HAP-1 (cell line): Measurements from ENCODE around the gene CENPF.
A peak's percentile ranks its signal among the peaks of the same experiment; 100 is the strongest.

Experiments used
- DNase-seq, 2 experiments: peaks; one replicate each; pipeline ENCODE4 v3.0.0-alpha.2; 2016 to 2020; ENCODE audit warnings: low spot score in 2 of 2
- H3K27me3 ChIP-seq: fragments of 250-450 bp; sonication (Bioruptor Pico); 2 replicates; pipeline ENCODE4 v1.5.1; 2020; ENCODE audit warnings: low read depth, mild to moderate bottlenecking, moderate library complexity
- H3K36me3 ChIP-seq: fragments of 250-450 bp; sonication (Bioruptor Pico); replicated peaks from 2 replicates; pipeline ENCODE4 v1.5.1; 2020; ENCODE audit warnings: mild to moderate bottlenecking
- H3K4me1 ChIP-seq: fragments of 250-450 bp; sonication (Bioruptor Pico); 2 replicates; pipeline ENCODE4 v1.5.1; 2020; ENCODE audit warnings: mild to moderate bottlenecking
- H3K4me3 ChIP-seq: fragments of 250-450 bp; sonication (Bioruptor Pico); 2 replicates; pipeline ENCODE4 v1.5.1; 2020; ENCODE audit warnings: mild to moderate bottlenecking, moderate library complexity
- H3K9me3 ChIP-seq: fragments of 250-450 bp; sonication (Bioruptor Pico); 2 replicates; pipeline ENCODE4 v1.5.1; 2020; ENCODE audit warnings: mild to moderate bottlenecking, moderate library complexity
- in situ Hi-C: fragments of 300-500 bp; cut with MboI; formaldehyde crosslinking; loops from 3 replicates; pipeline ENCODE4 v1.14.3; 2020; ENCODE audit warnings: low sequenced_read_pairs, inconsistent platforms, mixed read lengths

CENPF gene

DNA sequence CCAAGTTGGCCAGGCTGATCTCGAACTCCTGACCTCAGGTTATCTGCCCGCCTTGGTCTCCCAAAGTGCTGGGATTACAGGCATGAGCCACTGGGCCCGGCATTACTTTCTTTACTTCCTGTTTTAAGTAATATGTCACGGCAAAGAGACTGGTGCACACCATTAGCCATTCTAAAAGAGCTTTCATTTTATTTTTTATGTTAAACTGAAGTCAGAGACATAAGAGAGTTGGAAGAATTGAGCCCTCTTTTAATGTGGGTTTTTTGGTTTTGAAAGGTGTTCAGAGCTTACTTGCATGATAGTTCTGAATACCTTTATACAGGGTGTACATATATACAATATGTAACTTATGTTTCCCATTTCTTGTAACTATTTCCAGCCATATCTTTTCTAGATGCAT is 14.3 kb downstream of the CENPF start:
- Histone ChIP-seq H3K36me3 (peaks cover 83% of the 10 kb centered on the region), H3K27me3 (no peaks in the 10 kb centered on the region), H3K4me3 (no peak overlapping the region), H3K9me3 (no peaks in the 10 kb centered on the region), H3K4me1 (no peaks in the 10 kb centered on the region)
- in situ Hi-C loops, result no loop called here
- no peak for DNase-seq

DNA sequence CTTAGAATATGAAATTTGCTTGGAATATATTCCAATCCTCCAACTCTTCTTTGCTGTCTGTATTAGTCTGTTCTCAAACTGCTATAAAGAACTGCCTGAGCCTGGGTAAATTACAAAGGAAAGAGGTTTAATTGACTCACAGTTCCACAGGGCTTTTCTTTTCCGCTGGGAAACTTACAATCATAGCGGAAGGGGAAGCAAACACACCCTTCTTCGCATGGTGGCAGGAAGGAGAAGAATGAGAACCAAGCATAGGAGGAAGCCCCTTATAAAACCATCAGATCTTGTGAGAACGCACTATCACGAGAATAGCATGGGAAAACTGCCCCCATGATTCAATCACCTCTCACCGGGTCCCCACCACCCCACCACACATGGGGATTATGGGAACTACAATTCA is 14.8 kb downstream of the CENPF start:
- Histone ChIP-seq H3K4me1 (no peaks in the 10 kb centered on the region), H3K9me3 (no peaks in the 10 kb centered on the region), H3K36me3 (peaks cover 86% of the 10 kb centered on the region), H3K4me3 (no peak overlapping the region), H3K27me3 (no peaks in the 10 kb centered on the region)
- in situ Hi-C loops, result no loop called here
- no peak for DNase-seq

DNA sequence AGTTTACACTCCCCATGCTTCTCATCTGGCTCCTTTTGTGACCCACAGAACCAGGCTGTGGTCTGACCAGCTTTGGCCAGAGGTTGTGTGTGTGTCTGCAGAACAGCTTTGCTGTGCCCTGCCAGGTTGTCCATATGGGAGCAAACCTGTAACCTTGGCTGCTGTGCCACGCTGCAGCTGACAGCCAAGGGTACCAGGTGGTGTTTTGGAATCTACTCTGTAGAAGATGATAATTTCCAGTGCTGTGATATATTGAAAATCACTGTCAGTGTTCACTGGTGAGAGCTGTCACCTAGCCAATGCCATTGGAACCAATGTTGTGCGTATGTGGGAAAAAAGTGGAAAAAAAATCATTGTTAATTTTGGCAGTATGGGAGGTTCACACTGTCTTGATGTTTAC is 18.2 kb downstream of the CENPF start:
- Histone ChIP-seq H3K4me1 (no peaks in the 10 kb centered on the region), H3K9me3 (no peaks in the 10 kb centered on the region), H3K4me3 (no peak overlapping the region), H3K27me3 (no peaks in the 10 kb centered on the region), H3K36me3 (peaks cover 90% of the 10 kb centered on the region)
- DNase-seq, result no peak
- in situ Hi-C loops, result no loop called here

DNA sequence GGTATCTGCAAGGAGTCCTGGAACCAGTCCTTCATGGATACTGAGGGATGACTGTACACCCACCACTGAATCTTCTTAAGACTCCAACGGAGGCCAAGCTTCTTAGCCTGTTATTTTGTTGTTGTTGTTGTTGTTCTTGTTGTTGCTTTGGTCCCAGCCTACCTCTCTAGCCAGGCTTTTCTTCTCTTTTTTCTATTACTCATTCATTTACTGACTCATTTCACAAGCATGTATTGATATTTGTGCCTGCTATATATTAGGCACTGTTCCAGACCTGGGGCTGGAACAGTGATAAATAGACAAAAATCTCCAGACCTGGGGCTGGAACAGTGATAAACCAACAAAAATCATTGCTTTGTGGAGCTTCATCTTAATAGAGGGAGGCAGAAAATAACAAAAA is 20.4 kb downstream of the CENPF start:
- no peaks in the 10 kb centered on the region for H3K9me3 ChIP-seq
- no peaks in the 10 kb centered on the region for H3K27me3 ChIP-seq
- DNase-seq, result no peak
- no peaks in the 10 kb centered on the region for H3K4me1 ChIP-seq
- H3K36me3 ChIP-seq, result peaks cover 80% of the 10 kb centered on the region
- H3K4me3 ChIP-seq, result no peak overlapping the region
- in situ Hi-C loops, result no loop called here

DNA sequence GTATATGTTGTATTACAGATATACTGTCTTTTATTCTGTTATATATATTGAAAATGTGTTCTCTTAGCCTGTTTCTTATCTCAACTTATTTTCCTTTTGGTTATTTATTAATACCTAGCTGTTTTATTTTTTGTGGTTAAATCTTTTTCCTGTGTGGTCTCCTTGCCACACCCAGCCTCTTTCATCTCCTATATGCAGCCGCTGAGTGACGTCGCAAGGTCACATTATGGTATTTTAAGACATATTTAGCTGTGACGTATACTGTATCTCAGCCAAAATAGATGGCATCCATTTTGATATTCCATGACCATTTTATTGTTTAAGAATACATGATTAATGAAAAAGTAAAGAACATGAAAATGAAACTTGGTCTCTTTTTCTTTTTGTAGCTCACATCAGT is 29.1 kb downstream of the CENPF start:
- in situ Hi-C loops, result no loop called here
- no peak for DNase-seq
- Histone ChIP-seq H3K36me3 (peaks cover 85% of the 10 kb centered on the region), H3K9me3 (no peaks in the 10 kb centered on the region), H3K27me3 (no peaks in the 10 kb centered on the region), H3K4me1 (no peaks in the 10 kb centered on the region), H3K4me3 (no peak overlapping the region)

DNA sequence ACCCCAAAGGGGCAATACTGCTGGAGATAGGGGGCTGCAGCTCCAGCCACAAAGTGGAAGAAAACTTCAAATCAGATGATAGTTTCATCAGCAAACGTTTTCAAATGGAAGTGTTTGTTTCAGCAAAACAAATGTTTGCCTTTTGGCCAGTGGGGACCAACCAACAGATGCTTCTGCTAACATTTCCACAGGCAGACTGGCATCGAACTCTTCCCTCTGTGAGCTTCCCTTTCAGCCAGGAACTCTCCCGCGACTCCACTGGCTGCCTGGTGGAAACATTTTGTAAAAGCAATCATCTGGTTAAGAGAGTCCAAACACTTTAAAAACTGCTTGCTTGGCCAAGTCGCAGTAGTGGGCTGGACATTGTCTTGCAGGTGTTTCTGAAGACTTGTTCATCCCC is 30.7 kb downstream of the CENPF start:
- no peak overlapping the region for H3K4me3 ChIP-seq
- no peaks in the 10 kb centered on the region for H3K27me3 ChIP-seq
- in situ Hi-C loops, result no loop called here
- no peak for DNase-seq
- no peaks in the 10 kb centered on the region for H3K4me1 ChIP-seq
- H3K36me3 ChIP-seq, result peaks cover 96% of the 10 kb centered on the region
- no peaks in the 10 kb centered on the region for H3K9me3 ChIP-seq

DNA sequence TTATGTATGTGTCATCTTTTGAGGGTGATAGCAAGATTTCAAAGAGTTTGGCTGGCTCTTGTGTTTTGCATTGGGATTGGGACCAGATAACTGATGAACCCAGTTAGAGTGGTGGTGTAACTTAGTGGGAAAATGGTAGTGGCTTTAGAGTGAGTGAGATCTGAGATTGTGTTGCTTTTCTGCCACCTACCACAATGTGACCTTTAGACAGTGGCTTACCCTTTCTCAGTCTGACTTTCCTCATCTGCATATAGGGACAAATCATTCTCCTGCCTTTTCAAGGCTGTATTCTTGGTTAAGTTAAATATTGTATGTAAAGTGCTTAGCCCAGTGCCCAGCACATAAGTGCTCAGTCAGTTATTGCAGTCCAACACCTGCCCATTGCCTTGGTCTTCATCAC is 31.3 kb downstream of the CENPF start:
- H3K36me3 ChIP-seq, result peaks cover 96% of the 10 kb centered on the region
- in situ Hi-C loops, result no loop called here
- no peak overlapping the region for H3K4me3 ChIP-seq
- H3K4me1 ChIP-seq, result no peaks in the 10 kb centered on the region
- H3K27me3 ChIP-seq, result no peaks in the 10 kb centered on the region
- no peaks in the 10 kb centered on the region for H3K9me3 ChIP-seq
- no peak for DNase-seq

DNA sequence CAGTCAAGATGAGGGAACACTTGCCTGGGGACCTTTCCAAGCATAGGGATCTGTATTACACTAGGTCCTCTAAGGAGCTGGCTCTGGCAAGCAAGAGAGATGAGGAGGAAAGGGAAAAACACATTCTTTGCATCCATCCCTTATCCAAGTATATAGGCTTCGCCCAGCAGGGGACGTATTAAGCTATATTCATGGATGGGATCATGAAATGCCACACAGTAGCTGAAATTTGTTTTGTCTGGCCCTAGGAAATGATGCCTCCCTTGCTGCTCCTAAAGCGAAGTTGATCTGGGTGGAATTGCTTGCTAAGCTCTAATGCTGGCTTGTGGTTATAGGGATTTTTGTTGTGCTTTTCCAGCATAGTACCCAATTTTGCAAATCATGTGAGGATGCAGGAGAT is 32.1 kb downstream of the CENPF start:
- in situ Hi-C loops, result no loop called here
- Histone ChIP-seq H3K4me3 (no peak overlapping the region), H3K4me1 (no peaks in the 10 kb centered on the region), H3K36me3 (peaks cover 96% of the 10 kb centered on the region), H3K27me3 (no peaks in the 10 kb centered on the region), H3K9me3 (no peaks in the 10 kb centered on the region)
- no peak for DNase-seq

DNA sequence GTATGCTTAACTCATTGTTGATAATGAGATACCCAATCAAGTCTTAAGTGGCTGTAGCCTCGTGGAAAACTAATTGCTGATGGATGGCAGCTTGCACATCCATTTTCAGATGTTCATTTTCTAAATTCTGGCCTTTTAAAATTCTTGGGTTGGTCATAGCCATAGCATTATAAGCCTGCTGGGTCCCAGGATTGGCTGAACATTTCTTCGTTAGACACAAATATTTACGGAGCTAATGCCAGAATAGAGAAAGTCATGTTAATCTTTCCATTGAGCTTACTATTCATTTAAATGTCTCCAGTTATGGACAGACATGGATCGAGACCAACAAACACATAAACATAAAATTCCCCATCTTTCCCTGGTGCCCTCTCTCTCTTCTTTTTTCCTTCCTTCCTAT is 32.5 kb downstream of the CENPF start:
- in situ Hi-C loops, result no loop called here
- Histone ChIP-seq H3K9me3 (no peaks in the 10 kb centered on the region), H3K4me3 (no peak overlapping the region), H3K4me1 (no peaks in the 10 kb centered on the region), H3K36me3 (peaks cover 96% of the 10 kb centered on the region), H3K27me3 (no peaks in the 10 kb centered on the region)
- DNase-seq, result no peak

DNA sequence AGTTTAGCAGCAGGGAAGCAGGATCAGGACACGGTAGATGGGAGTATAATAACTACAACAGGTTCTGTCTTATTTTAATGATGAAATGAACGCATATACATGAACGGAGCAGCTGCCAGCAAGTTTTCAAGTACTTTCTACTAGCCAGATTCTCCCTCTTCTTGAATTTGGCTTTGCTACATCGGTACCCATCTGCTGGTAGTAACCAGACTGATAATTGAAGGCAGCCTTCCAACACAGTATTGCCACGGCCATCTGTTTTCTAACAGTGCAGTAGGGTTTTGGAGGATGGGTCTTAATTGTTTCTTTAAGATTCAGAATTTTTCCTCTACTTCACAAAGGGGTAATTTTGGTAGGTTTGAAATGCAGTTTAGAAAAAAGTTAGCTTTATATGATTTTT is 33.4 kb downstream of the CENPF start:
- Histone ChIP-seq H3K27me3 (no peaks in the 10 kb centered on the region), H3K9me3 (no peaks in the 10 kb centered on the region), H3K4me1 (no peaks in the 10 kb centered on the region), H3K36me3 (peaks cover 94% of the 10 kb centered on the region), H3K4me3 (no peak overlapping the region)
- in situ Hi-C loops, result no loop called here
- DNase-seq, result no peak

DNA sequence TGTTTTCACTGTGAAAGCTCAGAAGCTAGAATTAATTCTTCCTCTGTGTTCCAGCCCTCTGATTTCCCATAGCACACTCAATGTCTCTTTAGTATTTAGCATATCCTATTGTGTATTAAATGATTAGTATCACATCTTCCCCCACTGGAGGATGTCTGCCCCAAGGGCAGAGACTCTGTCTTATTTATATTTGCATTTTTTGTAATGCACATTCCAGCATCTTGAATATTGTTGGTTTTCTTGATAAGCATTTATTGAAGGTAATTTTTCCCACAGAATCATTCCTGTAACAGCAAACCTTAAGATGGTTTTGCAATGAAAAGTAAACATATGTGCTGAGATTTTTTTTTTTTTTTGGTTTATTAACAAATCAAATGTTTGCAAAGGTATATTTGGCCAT is 34.1 kb downstream of the CENPF start:
- no peak for DNase-seq
- no peaks in the 10 kb centered on the region for H3K9me3 ChIP-seq
- H3K4me1 ChIP-seq, result no peaks in the 10 kb centered on the region
- in situ Hi-C loops, result no loop called here
- no peaks in the 10 kb centered on the region for H3K27me3 ChIP-seq
- H3K36me3 ChIP-seq, result peaks cover 94% of the 10 kb centered on the region
- H3K4me3 ChIP-seq, result no peak overlapping the region

DNA sequence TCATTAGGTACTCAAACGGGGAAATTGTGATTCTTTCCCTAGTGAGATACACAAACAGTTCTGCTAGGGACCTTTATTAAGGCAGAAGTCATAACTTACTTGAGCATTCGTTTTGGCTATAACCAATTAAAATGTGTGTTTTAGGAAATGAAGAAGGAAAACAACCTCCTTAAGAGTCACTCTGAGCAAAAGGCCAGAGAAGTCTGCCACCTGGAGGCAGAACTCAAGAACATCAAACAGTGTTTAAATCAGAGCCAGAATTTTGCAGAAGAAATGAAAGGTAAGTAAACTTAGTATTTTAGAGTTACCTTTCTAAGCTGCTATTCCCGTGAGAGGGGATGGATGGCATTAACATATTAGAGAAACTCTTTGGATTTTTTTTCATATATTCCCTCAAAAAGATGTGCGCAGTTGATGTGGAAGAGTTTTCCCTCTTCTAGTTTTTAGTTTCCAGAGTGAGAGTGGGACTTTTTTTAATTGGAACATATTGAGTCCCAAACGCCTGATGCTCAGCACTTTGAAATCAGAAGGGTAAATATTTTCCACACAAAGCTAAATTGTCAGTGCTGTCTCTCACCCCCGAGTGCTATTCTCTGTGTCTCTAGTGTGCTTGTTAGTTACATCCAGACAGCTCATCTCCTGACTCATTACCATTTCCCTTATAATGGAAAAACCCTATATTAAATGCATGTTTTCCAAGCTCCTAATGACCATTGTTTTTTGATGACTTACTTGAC is 34.9 kb downstream of the CENPF start:
- Histone ChIP-seq H3K9me3 (no peaks in the 10 kb centered on the region), H3K4me1 (no peaks in the 10 kb centered on the region), H3K36me3 (peaks cover 94% of the 10 kb centered on the region), H3K4me3 (no peak overlapping the region), H3K27me3 (no peaks in the 10 kb centered on the region)
- DNase-seq, result peak; percentile 23 to 28
- in situ Hi-C loops, result no loop called here

DNA sequence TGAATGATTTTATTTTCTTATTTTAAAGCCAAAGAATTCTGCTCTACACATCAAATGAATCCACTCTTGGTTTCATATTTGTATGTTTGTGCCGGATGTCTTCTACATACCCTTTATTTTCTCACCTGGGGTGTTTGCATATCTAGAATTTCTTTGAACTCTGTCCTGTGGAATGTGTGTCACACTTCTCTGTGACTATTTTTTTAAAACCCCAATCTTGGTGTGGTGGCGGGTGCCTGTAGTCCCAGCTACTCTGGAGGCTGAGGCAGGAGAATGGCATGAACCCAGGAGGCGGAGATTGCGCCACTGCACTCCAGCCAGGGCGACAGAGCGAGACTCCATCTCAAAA is 35.4 kb downstream of the CENPF start:
- no peak overlapping the region for H3K4me3 ChIP-seq
- H3K9me3 ChIP-seq, result no peaks in the 10 kb centered on the region
- DNase-seq, result no peak
- in situ Hi-C loops, result no loop called here
- H3K4me1 ChIP-seq, result no peaks in the 10 kb centered on the region
- no peaks in the 10 kb centered on the region for H3K27me3 ChIP-seq
- H3K36me3 ChIP-seq, result peaks cover 91% of the 10 kb centered on the region

DNA sequence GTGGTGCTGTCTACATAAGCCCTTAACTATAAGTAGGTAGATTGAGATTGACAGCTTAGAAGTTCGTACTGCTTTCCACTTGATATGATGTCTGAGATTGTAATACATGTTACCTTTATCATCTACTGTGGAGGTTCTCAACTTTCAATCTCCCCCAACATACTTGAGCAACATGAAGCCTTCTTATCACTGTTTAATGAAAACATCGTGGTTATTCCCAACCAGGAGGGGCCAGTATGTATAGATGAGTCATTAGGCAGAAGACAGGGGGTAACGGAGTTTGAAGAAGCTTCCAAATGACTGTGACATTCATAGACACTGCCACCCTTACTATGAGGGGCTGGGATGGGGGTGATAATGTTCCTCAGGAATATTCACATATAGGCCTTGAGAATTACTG is 36.0 kb downstream of the CENPF start:
- DNase-seq, result no peak
- Histone ChIP-seq H3K9me3 (no peaks in the 10 kb centered on the region), H3K27me3 (no peaks in the 10 kb centered on the region), H3K36me3 (peaks cover 91% of the 10 kb centered on the region), H3K4me3 (no peak overlapping the region), H3K4me1 (no peaks in the 10 kb centered on the region)
- in situ Hi-C loops, result no loop called here
